H9 (cell line): ENCODE measurements around the gene MYO1E. TPM values are rescaled to one million over a fixed set of nuclear protein-coding genes. Genes with fewer than 3 reads are reported as not detected.

Experiments used
- DNase-seq: peaks from one replicate; pipeline ENCODE4 v3.0.0-alpha.2; 2017
- H2AFZ ChIP-seq: one replicate; pipeline ENCODE4 v1.6.1; 2013; ENCODE audit warnings: mild to moderate bottlenecking, low read length, control low read depth, moderate library complexity
- H2AK5ac ChIP-seq: 2 replicates; pipeline ENCODE4 v1.6.1; 2013; ENCODE audit warnings: low read length, control low read depth, mixed read lengths; ENCODE audit not compliant: insufficient read length
- H2BK120ac ChIP-seq: one replicate; pipeline ENCODE4 v1.6.1; 2013; ENCODE audit warnings: low read depth, mild to moderate bottlenecking, low read length, control low read depth, inconsistent platforms; ENCODE audit not compliant: poor library complexity, severe bottlenecking
- H2BK12ac ChIP-seq: 2 replicates; pipeline ENCODE4 v1.6.1; 2013; ENCODE audit warnings: low read length, control low read depth, mixed read lengths, low read depth; ENCODE audit not compliant: insufficient read length
- H2BK15ac ChIP-seq: 2 replicates; pipeline ENCODE4 v1.6.1; 2013; ENCODE audit warnings: low read depth, low read length, control low read depth
- H2BK20ac ChIP-seq: one replicate; pipeline ENCODE4 v1.6.1; 2013; ENCODE audit warnings: low read depth, mild to moderate bottlenecking, low read length, control low read depth, inconsistent platforms; ENCODE audit not compliant: poor library complexity, severe bottlenecking
- H2BK5ac ChIP-seq: 2 replicates; pipeline ENCODE4 v1.6.1; 2013; ENCODE audit warnings: low read length, control low read depth, mixed read lengths; ENCODE audit not compliant: insufficient read length
- H3K14ac ChIP-seq: 2 replicates; pipeline ENCODE4 v1.6.1; 2013; ENCODE audit warnings: low read length, control low read depth; ENCODE audit not compliant: insufficient read depth
- H3K18ac ChIP-seq: 2 replicates; pipeline ENCODE4 v1.6.1; 2013; ENCODE audit warnings: low read depth, mild to moderate bottlenecking, mixed read lengths, low read length, control low read depth; ENCODE audit not compliant: insufficient read length
- H3K23ac ChIP-seq: 2 replicates; pipeline ENCODE4 v1.6.1; 2013; ENCODE audit warnings: low read length, control low read depth, mixed read lengths, low read depth; ENCODE audit not compliant: insufficient read length
- H3K23me2 ChIP-seq: 2 replicates; pipeline ENCODE4 v1.6.1; 2013; ENCODE audit warnings: low read depth, mild to moderate bottlenecking, mixed read lengths, low read length, control low read depth; ENCODE audit not compliant: insufficient read length, poor library complexity, severe bottlenecking
- H3K27ac ChIP-seq: 2 replicates; pipeline ENCODE4 v1.5.1; 2013; ENCODE audit warnings: low read length, control low read depth, mixed read lengths, low read depth; ENCODE audit not compliant: insufficient read length
- H3K27me3 ChIP-seq: 2 replicates; pipeline ENCODE4 v1.6.1; 2013; ENCODE audit warnings: low read length, control low read depth, inconsistent platforms; ENCODE audit not compliant: insufficient read depth
- H3K4ac ChIP-seq: 2 replicates; pipeline ENCODE4 v1.6.1; 2013; ENCODE audit warnings: low read depth, mild to moderate bottlenecking, control low read depth, inconsistent platforms, low read length, moderate library complexity
- H3K4me1 ChIP-seq: 2 replicates; pipeline ENCODE4 v1.6.1; 2013; ENCODE audit warnings: low read length, control low read depth, inconsistent platforms; ENCODE audit not compliant: insufficient read depth
- H3K4me2 ChIP-seq: 2 replicates; pipeline ENCODE4 v1.6.1; 2013; ENCODE audit warnings: low read length, control low read depth, mixed read lengths; ENCODE audit not compliant: insufficient read length, insufficient read depth
- H3K56ac ChIP-seq: 2 replicates; pipeline ENCODE4 v1.6.1; 2013; ENCODE audit warnings: low read depth, mild to moderate bottlenecking, mixed read lengths, low read length, control low read depth; ENCODE audit not compliant: insufficient read length
- H3K79me1 ChIP-seq: 2 replicates; pipeline ENCODE4 v1.6.1; 2013; ENCODE audit warnings: low read depth, mild to moderate bottlenecking, moderate library complexity, low read length, control low read depth, inconsistent platforms; ENCODE audit not compliant: insufficient read depth, poor library complexity, severe bottlenecking
- H3K79me2 ChIP-seq: 2 replicates; pipeline ENCODE4 v1.6.1; 2013; ENCODE audit warnings: low read length, control low read depth, inconsistent platforms; ENCODE audit not compliant: insufficient read depth
- H3K9ac ChIP-seq: 2 replicates; pipeline ENCODE4 v1.6.1; 2013; ENCODE audit warnings: low read length, control low read depth, mixed read lengths; ENCODE audit not compliant: insufficient read length; ENCODE audit errors: extremely low read depth
- H3K9me3 ChIP-seq: one replicate; pipeline ENCODE4 v1.6.1; 2013; ENCODE audit warnings: low read depth, low read length, inconsistent platforms; ENCODE audit not compliant: control insufficient read depth
- H3T11ph ChIP-seq: one replicate; pipeline ENCODE4 v1.6.1; 2013; ENCODE audit warnings: mild to moderate bottlenecking, low read length, control low read depth, inconsistent platforms
- H4K20me1 ChIP-seq: one replicate; pipeline ENCODE4 v1.6.1; 2013; ENCODE audit not compliant: control insufficient read depth, insufficient read length, insufficient read depth
- H4K5ac ChIP-seq: 2 replicates; pipeline ENCODE4 v1.6.1; 2013; ENCODE audit warnings: low read depth, mild to moderate bottlenecking, mixed read lengths, low read length, control low read depth; ENCODE audit not compliant: insufficient read length
- H4K8ac ChIP-seq: replicated peaks from 2 replicates; pipeline ENCODE4 v1.6.1; 2013; ENCODE audit warnings: low read length, control low read depth, mixed read lengths, low read depth; ENCODE audit not compliant: insufficient read length
- H4K91ac ChIP-seq: 2 replicates; pipeline ENCODE4 v1.6.1; 2013; ENCODE audit warnings: low read depth, mild to moderate bottlenecking, moderate library complexity, mixed read lengths, low read length, control low read depth; ENCODE audit not compliant: insufficient read length
- H3K27ac Mint-ChIP-seq, 3 experiments: 2 replicates in 2 of 3; 3 replicates in 1 of 3; pipeline ENCODE4 v1.8.0; 2020 to 2021; ENCODE audit warnings: mixed read lengths in 3 of 3, mild to moderate bottlenecking in 1 of 3, moderate library complexity in 1 of 3
- H3K27me3 Mint-ChIP-seq: 2 replicates; pipeline ENCODE4 v1.8.0; 2021; ENCODE audit warnings: low read depth, mild to moderate bottlenecking, moderate library complexity, mixed read lengths
- H3K36me3 Mint-ChIP-seq, 3 experiments: 2 replicates in 2 of 3; 3 replicates in 1 of 3; pipeline ENCODE4 v1.8.0; 2020 to 2021; ENCODE audit warnings: low read depth in 3 of 3, mixed read lengths in 3 of 3; ENCODE audit not compliant: insufficient read depth in 1 of 3
- H3K4me1 Mint-ChIP-seq, 2 experiments: 2 replicates each; pipeline ENCODE4 v1.8.0; 2020; ENCODE audit warnings: mixed read lengths in 2 of 2
- H3K4me3 Mint-ChIP-seq, 2 experiments: 2 replicates in 1 of 2; 3 replicates in 1 of 2; pipeline ENCODE4 v1.8.0; 2020 to 2021; ENCODE audit warnings: mild to moderate bottlenecking in 2 of 2, mixed read lengths in 2 of 2, moderate library complexity in 1 of 2
- H3K9me3 Mint-ChIP-seq, 2 experiments: 2 replicates in 1 of 2; 3 replicates in 1 of 2; pipeline ENCODE4 v1.8.0; 2020; ENCODE audit warnings: mild to moderate bottlenecking in 2 of 2, mixed read lengths in 2 of 2, moderate library complexity in 1 of 2
- CTCF ChIP-seq: fragments of 200-600 bp; sonication (generic); conservative IDR thresholded peaks from 3 replicates; pipeline ENCODE4 v1.8.0; 2021; ENCODE audit warnings: antibody characterized with exemption, mild to moderate bottlenecking
- WGBS: extraction: QIAGEN DNeasy Blood & Tissue Kit; methylation state at CpG from one replicate; pipeline ENCODE4 v1.1.7; 2013; ENCODE audit warnings: missing lambda C conversion rate, low lambda C conversion rate, mixed read lengths; ENCODE audit not compliant: insufficient read length; ENCODE audit errors: extremely low coverage; 5-methylcytosine and 5-hydroxymethylcytosine counted together
- total RNA-seq: library from RNA; stranded (reverse); gene quantifications from 2 replicates; pipeline ENCODE4 v1.2.1, GENCODE V29; 2021

The MYO1E gene
- total RNA-seq, 1 experiment from 2014 or later, result 235 TPM

GRCh38 chr15:59152694-59153450, 219.8 kb downstream of the MYO1E start:
- Histone ChIP-seq H3K23ac (no peak overlapping the region), H2BK15ac (no peak overlapping the region), H3T11ph (no peak overlapping the region), H3K14ac (no peak overlapping the region), H3K27ac (no peak overlapping the region), H3K9me3 (no peaks in the 10 kb centered on the region), H2BK120ac (no peak overlapping the region), H3K27me3 (no peaks in the 10 kb centered on the region), H3K4me2 (no peak overlapping the region), H2AFZ (no peak overlapping the region), H2BK12ac (no peak overlapping the region), H3K56ac (no peak overlapping the region), H4K91ac (no peak overlapping the region), H3K4me1 (no peaks in the 10 kb centered on the region), H3K23me2 (no peaks in the 10 kb centered on the region), H2AK5ac (no peak overlapping the region), H4K8ac (no peak overlapping the region), H4K20me1 (no peaks in the 10 kb centered on the region), H3K9ac (no peak overlapping the region), H2BK5ac (no peak overlapping the region), H3K4ac (no peak overlapping the region), H4K5ac (no peak overlapping the region), H3K18ac (no peak overlapping the region), H3K79me2 (no peaks in the 10 kb centered on the region), H2BK20ac (no peak overlapping the region), H3K79me1 (no peaks in the 10 kb centered on the region)
- Mint-ChIP-seq H3K9me3 (no peaks in the 10 kb centered on the region), H3K27me3 (no peaks in the 10 kb centered on the region), H3K36me3 (peaks cover 14 to 84% (median 76%) of the 10 kb centered on the region in 3 experiments), H3K27ac (peak overlapping the region in 1 of 3 experiments; percentile 52; a peak in 1 of 7 replicates), H3K4me3 (no peak overlapping the region), H3K4me1 (peaks cover 14 to 17% of the 10 kb centered on the region in 2 experiments)
- no CpG with 5 or more reads among the region's 6 CpGs for WGBS
- no peak for DNase-seq
- no peak for TF ChIP-seq CTCF
